Muscle of leg (tissue), 11 donors: Measurements from ENCODE around the gene PRKG1. TPM values are rescaled to one million over a fixed set of nuclear protein-coding genes. Genes with fewer than 3 reads are reported as not detected.
A peak's percentile ranks its signal among the peaks of the same experiment; 100 is the strongest.
"Not testable (repeated sequence)": the region's sequence is repeated elsewhere in the genome, so short reads cannot be mapped to it uniquely, and the experiment has no call there.

Source experiments
- DNase-seq: peaks from one replicate; pipeline ENCODE4 v3.0.0; 2013
- H3K27ac ChIP-seq: one replicate; pipeline ENCODE4 v1.5.1; 2013; ENCODE audit warnings: mild to moderate bottlenecking, low read length, control low read depth
- H3K27me3 ChIP-seq: one replicate; pipeline ENCODE4 v1.6.1; 2013; ENCODE audit warnings: low read length; ENCODE audit not compliant: control insufficient read depth, insufficient read depth
- H3K36me3 ChIP-seq: one replicate; pipeline ENCODE4 v1.6.1; 2013; ENCODE audit warnings: low read length; ENCODE audit not compliant: control insufficient read depth, insufficient read depth
- H3K4me1 ChIP-seq: one replicate; pipeline ENCODE4 v1.6.1; 2013; ENCODE audit warnings: low read length; ENCODE audit not compliant: control insufficient read depth, insufficient read depth
- H3K4me3 ChIP-seq: one replicate; pipeline ENCODE4 v1.5.1; 2013; ENCODE audit warnings: low read length, control low read depth
- H3K9me3 ChIP-seq: replicated peaks from 2 replicates; pipeline ENCODE4 v1.6.1; 2013; ENCODE audit warnings: low read depth, low read length; ENCODE audit not compliant: control insufficient read depth
- WGBS: methylation state at CpG from one replicate; pipeline ENCODE4 v1.1.5; 2013; ENCODE audit warnings: missing lambda C conversion rate; ENCODE audit not compliant: insufficient coverage; 5-methylcytosine and 5-hydroxymethylcytosine counted together
- polyA plus RNA-seq, 8 donors: library from polyadenylated mRNA; unstranded; fragments of 120-200 nt; gene quantifications; one replicate each; pipeline versions ENCODE4 v1.2.1 to v1.2.3, GENCODE V29; 2013; ENCODE audit warnings: inconsistent platforms in 1 of 8, low replicate concordance in 1 of 8; ENCODE audit not compliant: insufficient read length in 8 of 8, insufficient read depth in 1 of 8
- total RNA-seq: library from RNA; stranded (reverse); fragments of 120-200 nt; gene quantifications from one replicate; pipeline ENCODE4 v1.2.4, GENCODE V29; 2013

Gene PRKG1
- total and polyA plus RNA-seq, 9 donors, result 23.3 to 59.2 (median 50.3) TPM

DNA sequence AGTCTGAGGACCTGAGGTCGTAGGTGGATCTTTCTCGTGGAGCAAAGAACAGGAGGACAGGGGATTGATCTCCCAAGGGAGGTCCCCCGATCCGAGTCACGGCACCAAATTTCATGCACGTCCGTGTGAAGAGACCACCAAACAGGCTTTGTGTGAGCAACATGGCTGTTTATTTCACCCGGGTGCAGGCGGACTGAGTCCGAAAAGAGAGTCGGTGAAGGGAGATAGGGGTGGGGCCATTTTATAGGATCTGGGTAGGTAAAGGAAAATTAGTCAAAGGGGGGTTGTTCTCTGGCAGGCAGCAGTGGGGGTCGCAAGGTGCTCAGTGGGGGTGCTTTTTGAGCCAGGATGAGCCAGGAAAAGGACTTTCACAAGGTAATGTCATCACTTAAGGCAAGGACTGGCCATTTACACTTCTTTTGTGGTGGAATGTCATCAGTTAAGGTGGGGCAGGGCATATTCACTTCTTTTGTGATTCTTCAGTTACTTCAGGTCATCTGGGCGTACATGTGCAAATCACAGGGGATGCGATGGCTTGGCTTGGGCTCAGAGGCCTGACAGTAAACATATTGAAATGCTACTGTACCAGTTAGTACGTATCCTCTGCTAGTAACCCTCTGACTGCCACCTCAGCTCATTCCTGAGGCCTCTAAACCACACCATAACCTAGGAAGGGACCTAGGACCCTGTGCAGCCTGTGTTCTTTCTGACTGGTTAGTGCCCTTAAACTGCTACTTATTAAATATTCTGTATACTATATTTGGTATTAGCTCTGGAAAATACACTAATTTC is 964.9 kb downstream of the PRKG1 start:
- H3K9me3 ChIP-seq, H3K4me3 ChIP-seq, H3K27ac ChIP-seq, DNase-seq, H3K36me3 ChIP-seq, H3K4me1 ChIP-seq, H3K27me3 ChIP-seq: not testable (repeated sequence)
- WGBS, result 100% methylated on average over 2 of the region's 15 CpGs

DNA sequence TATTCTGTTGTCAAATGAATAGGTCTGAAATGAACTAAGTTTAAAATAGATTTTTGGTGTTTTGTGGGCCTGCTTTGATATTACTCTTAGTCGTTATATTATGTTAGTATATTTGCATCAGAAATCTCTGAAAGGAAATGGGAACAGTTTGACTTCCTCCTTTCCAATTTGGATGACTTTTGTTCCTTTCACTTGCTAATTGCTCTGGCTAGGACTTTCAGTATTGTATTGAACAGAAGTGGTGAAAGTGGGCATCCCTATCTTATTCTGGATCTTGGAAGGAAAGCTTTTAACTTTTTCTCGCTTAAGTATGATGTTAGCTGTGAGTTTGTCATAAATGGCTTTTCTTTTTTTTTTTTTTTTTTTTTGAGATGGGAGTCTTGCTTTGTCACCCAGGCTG is 966.2 kb downstream of the PRKG1 start:
- no peak for DNase-seq
- no peak overlapping the region for H3K4me3 ChIP-seq
- no peaks in the 10 kb centered on the region for H3K36me3 ChIP-seq
- no peaks in the 10 kb centered on the region for H3K9me3 ChIP-seq
- H3K27ac ChIP-seq, result no peak overlapping the region
- no peaks in the 10 kb centered on the region for H3K4me1 ChIP-seq
- no CpG with 5 or more reads among the region's 2 CpGs for WGBS
- H3K27me3 ChIP-seq, result no peaks in the 10 kb centered on the region

DNA sequence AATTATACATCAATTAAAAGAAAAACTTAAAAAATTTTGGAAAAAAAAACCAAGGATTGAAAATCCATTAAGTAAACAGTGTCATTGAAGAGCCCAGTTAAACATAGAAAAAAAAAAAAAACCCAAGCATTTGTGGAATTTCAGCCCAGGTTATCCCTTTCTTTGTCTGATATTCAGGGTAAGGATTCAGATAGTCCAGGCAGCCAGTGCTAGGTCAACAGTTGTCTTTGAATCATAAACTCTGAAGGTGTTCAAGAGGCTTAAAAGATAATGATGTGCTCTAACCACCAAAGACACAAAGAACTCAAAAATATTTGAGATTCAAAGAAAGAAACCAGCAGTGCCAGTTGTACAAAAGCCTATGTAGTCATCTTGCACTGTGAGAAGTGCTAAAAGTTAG is 969.5 kb downstream of the PRKG1 start:
- no peaks in the 10 kb centered on the region for H3K4me1 ChIP-seq
- no peak overlapping the region for H3K27ac ChIP-seq
- no peaks in the 10 kb centered on the region for H3K9me3 ChIP-seq
- H3K27me3 ChIP-seq, result no peaks in the 10 kb centered on the region
- no peaks in the 10 kb centered on the region for H3K36me3 ChIP-seq
- H3K4me3 ChIP-seq, result no peak overlapping the region
- no peak for DNase-seq

DNA sequence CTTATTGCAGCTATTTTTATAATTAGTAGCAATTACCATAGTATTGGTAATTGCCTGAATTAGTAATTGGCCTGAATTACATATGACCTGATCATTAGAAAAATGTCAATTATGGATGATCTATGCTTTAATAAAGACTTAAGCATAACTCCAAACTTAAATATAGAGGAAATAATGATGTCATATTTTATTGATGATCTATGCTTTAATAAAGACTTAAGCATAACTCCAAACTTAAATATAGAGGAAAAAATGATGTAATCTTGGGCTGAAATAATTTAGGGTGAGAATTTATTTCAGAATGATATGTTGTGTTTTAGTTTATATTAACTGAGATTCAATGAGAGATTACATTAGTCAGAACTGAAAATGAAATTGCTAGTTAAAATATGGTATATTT is 973.8 kb downstream of the PRKG1 start:
- Histone ChIP-seq H3K4me1 (peaks cover 2% of the 10 kb centered on the region), H3K27me3 (no peaks in the 10 kb centered on the region), H3K27ac (no peak overlapping the region), H3K4me3 (no peak overlapping the region), H3K36me3 (no peaks in the 10 kb centered on the region), H3K9me3 (no peaks in the 10 kb centered on the region)
- no peak for DNase-seq

DNA sequence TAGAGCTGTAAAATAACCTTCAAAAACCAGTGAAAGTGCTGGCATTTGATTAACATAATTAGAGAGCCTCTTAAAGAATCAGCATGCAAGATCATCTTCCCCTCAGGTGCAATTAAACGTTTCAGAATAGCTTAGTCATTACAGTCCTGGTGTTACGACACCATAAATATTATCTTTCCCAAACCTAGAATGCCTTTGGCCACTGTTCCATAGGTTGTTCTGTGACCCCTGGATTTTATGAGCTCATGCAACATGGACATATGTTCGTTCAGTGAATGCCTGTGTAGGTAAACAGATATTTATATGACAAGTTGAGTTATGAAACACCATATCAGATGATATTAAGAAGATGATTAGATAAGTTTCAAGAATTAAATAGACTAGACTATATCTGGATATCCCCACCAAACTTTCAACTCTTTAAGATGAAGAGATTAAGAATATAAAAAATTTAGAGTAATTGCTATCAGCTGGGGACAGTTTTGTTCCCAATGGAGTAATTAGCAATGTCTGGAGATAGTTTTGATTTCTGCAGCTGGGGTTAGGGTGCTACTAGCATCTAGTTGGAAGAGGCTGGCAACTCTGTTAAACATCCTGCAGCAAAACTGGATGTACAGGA is 976.3 kb downstream of the PRKG1 start:
- no CpG with 5 or more reads among the region's 3 CpGs for WGBS

DNA sequence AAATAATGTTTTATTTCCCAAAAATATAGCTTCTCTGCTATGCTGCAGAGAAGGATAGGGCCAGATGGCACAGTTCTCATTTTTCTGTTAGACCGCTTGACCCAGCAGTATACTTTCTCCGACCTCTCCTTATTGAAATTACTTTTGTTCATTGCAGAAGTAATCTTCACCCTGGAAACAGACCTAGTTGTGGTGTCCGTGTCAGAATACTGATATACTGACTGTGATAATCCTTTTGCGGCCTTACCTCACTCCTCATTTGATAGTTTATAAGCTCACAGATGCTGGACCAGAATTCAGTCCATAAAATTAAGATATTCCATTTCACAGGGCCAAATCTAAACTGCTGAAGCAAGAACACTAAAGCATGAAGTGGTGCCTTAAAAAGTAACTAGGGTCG is 979.2 kb downstream of the PRKG1 start:
- no peak overlapping the region for H3K27ac ChIP-seq
- H3K27me3 ChIP-seq, result no peaks in the 10 kb centered on the region
- peaks cover 2% of the 10 kb centered on the region for H3K4me1 ChIP-seq
- H3K9me3 ChIP-seq, result no peaks in the 10 kb centered on the region
- H3K36me3 ChIP-seq, result no peaks in the 10 kb centered on the region
- peak; percentile 79 for DNase-seq
- H3K4me3 ChIP-seq, result no peak overlapping the region
- whole genome bisulfite sequencing, result no CpG with 5 or more reads among the region's 5 CpGs

More for the DNA sequence above, 976.3 kb downstream of the PRKG1 start:
- H3K4me1 ChIP-seq, result peaks cover 2% of the 10 kb centered on the region
- H3K27ac ChIP-seq, result no peak overlapping the region
- H3K36me3 ChIP-seq, result no peaks in the 10 kb centered on the region
- H3K27me3 ChIP-seq, result no peaks in the 10 kb centered on the region
- no peak overlapping the region for H3K4me3 ChIP-seq
- H3K9me3 ChIP-seq, result no peaks in the 10 kb centered on the region
- no peak for DNase-seq

DNA sequence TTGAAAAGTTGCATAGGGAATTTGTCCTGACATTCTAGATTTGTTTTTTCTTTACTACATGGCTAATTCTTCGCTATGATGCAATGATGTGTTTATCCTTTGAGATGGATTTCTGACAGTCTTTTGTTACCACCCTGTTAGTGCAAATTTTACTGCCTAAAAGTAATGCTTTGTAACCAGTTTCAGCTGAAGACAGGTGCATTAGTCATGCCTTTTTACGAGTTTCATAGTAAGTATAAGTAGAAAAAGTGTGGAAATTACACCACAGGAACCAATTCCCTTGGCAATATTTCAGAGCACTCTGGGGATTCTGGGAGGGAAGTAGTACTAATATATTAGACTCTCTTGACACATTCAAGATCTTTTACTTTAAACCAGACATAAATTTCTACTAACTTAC is 982.0 kb downstream of the PRKG1 start:
- Histone ChIP-seq H3K27me3 (no peaks in the 10 kb centered on the region), H3K36me3 (no peaks in the 10 kb centered on the region), H3K4me3 (no peak overlapping the region), H3K4me1 (no peaks in the 10 kb centered on the region), H3K27ac (no peak overlapping the region), H3K9me3 (no peaks in the 10 kb centered on the region)
- WGBS, result no CpG with 5 or more reads among the region's 2 CpGs
- DNase-seq, result no peak

DNA sequence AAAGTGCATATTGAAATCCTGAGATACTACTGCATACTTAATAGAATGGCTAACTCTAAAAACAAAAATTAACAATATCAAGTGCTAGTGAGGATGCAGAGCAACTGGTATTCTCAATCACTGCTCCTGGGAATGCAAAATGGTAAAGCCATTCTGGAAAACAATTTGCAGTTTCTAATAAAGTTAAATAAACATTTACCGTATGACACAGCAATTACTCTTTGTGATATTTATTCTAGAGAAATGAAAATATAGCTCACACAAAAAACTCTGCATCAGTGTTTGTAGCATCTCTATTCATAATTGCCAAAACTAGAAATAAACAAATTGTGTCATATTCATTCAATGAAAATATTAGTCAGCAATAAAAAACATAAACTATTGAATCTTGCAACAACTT is 984.8 kb downstream of the PRKG1 start:
- Histone ChIP-seq H3K27me3 (no peaks in the 10 kb centered on the region), H3K4me3 (no peak overlapping the region), H3K27ac (no peak overlapping the region), H3K4me1 (no peaks in the 10 kb centered on the region), H3K36me3 (peaks cover 3% of the 10 kb centered on the region), H3K9me3 (no peaks in the 10 kb centered on the region)
- no CpG with 5 or more reads among the region's 1 CpG for WGBS
- no peak for DNase-seq

DNA sequence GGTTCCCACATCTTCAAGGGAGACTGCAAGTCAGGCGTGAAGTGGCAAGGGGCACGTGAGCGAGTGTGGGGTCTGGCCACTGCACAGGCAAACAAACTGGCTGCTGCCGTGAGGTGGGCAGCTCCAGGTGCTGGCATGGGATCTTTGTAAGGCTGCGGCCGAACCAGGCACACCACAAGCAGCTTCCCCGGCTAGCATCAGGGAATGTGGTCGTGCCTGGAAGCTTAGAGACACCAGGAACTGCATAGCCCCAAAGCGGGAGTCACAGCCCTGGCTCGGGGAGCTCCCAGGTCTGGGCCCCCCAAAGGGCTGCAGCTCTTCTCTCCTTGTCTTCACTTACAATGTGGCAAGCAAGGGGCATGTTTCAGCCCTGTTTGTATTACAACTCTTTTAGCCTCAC is 988.9 kb downstream of the PRKG1 start:
- Histone ChIP-seq H3K9me3 (no peaks in the 10 kb centered on the region), H3K27ac (no peak overlapping the region), H3K27me3 (no peaks in the 10 kb centered on the region), H3K36me3 (peaks cover 3% of the 10 kb centered on the region), H3K4me3 (no peak overlapping the region), H3K4me1 (no peaks in the 10 kb centered on the region)
- no peak for DNase-seq
- WGBS, result 95% methylated on average over 10 of the region's 10 CpGs

DNA sequence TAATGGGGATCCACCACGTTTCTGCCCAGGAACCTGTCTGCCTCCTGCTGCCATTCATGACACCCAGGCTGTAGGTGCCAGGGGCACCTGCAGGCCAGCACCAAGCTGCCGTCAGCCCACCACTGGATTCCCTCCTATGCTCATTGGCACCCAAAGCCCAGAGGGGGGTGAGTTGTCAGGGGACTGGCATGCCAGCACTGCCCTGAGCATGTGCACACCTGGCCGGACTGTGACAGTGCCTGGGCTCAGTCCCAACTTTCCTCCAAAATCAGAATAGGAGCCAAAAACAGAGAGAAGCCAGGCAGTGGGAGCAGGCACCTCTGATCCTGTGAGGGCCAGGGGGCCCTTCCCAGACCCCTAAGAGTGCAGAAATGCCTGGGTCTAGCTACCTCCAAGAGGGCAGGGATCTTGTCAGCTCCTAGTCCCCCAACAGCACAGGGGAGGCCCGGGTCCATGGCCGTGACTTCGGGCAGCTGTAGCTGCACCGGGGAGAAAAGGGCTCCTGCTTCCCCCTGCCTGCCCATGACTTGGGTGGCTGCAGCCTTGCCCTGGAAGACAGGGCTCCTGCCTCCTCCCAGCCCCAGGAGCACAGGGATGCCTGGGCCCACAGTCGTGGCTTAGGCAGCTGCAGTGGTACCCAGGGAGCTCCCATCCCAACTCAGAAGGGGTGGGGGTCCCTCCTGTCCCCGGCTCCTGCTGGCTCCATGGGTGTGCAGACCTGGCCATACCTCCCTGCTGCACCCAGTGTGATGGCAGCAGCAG is 990.0 kb downstream of the PRKG1 start:
- H3K9me3 ChIP-seq, result no peaks in the 10 kb centered on the region
- H3K27ac ChIP-seq, result no peak overlapping the region
- peaks cover 3% of the 10 kb centered on the region for H3K36me3 ChIP-seq
- no peak for DNase-seq
- WGBS, result 89% methylated on average over 9 of the region's 9 CpGs
- no peaks in the 10 kb centered on the region for H3K27me3 ChIP-seq
- H3K4me3 ChIP-seq, result no peak overlapping the region
- no peaks in the 10 kb centered on the region for H3K4me1 ChIP-seq
